ENCODE results near the gene LPAR4. TPM values are rescaled to one million over a fixed set of nuclear protein-coding genes. Genes with fewer than 3 reads are reported as not detected.

LPAR4 gene
- total and polyA plus RNA-seq, 3 donors from 2014 or later, result 0.94 to 0.99 TPM; not detected in 1

GRCh38 chrX:78710171-78710570 is 37.3 kb upstream of the LPAR4 start:
- 60 to 68% methylated on average over 1 of the region's 1 CpG for WGBS, 2 donors
- H3K27me3 ChIP-seq, result no peaks in the 10 kb centered on the region
- H3K4me3 ChIP-seq, result no peak overlapping the region
- no peak for DNase-seq
- no peak overlapping the region for H3K27ac ChIP-seq
- H3K9me3 ChIP-seq, result no peaks in the 10 kb centered on the region
- H3K4me1 ChIP-seq, result no peaks in the 10 kb centered on the region
- H3K36me3 ChIP-seq (ENCODE audit: low read depth, missing control alignments), result no peaks in the 10 kb centered on the region
- TF ChIP-seq, protein P1, sequence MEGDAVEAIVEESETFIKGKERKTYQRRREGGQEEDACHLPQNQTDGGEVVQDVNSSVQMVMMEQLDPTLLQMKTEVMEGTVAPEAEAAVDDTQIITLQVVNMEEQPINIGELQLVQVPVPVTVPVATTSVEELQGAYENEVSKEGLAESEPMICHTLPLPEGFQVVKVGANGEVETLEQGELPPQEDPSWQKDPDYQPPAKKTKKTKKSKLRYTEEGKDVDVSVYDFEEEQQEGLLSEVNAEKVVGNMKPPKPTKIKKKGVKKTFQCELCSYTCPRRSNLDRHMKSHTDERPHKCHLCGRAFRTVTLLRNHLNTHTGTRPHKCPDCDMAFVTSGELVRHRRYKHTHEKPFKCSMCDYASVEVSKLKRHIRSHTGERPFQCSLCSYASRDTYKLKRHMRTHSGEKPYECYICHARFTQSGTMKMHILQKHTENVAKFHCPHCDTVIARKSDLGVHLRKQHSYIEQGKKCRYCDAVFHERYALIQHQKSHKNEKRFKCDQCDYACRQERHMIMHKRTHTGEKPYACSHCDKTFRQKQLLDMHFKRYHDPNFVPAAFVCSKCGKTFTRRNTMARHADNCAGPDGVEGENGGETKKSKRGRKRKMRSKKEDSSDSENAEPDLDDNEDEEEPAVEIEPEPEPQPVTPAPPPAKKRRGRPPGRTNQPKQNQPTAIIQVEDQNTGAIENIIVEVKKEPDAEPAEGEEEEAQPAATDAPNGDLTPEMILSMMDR (IDR thresholded peaks at IDR 0.05), result no peak
- no peak for TF ChIP-seq POLR2A (IDR thresholded peaks at IDR 0.05)
- intact Hi-C loops (cut with DNase I; ENCODE audit: low total_unique reads), result no loop called here

GRCh38 chrX:78712336-78712735 is 35.2 kb upstream of the LPAR4 start:
- WGBS, 2 donors, result 40 to 42% methylated on average over 1 of the region's 1 CpG
- intact Hi-C loops (cut with DNase I; ENCODE audit: low total_unique reads), result no loop called here
- H3K27me3 ChIP-seq, result no peaks in the 10 kb centered on the region

DNA sequence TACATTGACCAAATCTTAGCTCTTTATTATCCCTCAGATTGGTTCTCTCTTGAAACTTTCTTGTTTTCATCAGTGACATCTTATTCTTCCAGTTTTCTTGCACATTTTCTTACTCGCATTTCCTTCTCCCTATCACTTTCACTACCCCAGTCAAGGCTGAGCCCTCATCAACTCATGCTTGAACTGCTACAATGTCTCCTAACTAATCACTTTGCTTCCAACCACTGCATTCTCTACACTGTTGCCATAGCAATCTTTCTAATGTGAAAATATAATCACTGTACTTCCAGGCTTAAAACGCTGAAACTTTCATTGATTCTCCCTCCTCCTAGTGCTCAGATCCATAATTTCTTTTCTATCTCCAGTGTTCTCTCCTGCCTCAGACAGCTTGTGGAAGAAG is 22.2 kb upstream of the LPAR4 start:
- H3K27ac ChIP-seq, result no peak overlapping the region
- H3K9me3 ChIP-seq, result no peaks in the 10 kb centered on the region
- 11 to 24% methylated on average over 2 of the region's 2 CpGs for WGBS, 2 donors
- no peaks in the 10 kb centered on the region for H3K36me3 ChIP-seq (ENCODE audit: low read depth, missing control alignments)
- peak; percentile 31 for DNase-seq
- H3K4me1 ChIP-seq, result no peaks in the 10 kb centered on the region
- no peak overlapping the region for H3K4me3 ChIP-seq
- no peaks in the 10 kb centered on the region for H3K27me3 ChIP-seq
- intact Hi-C loops (cut with DNase I; ENCODE audit: low total_unique reads), result no loop called here
- TF ChIP-seq, protein P1 (IDR thresholded peaks at IDR 0.05), result no peak
- no peak for TF ChIP-seq POLR2A (IDR thresholded peaks at IDR 0.05)

More at GRCh38 chrX:78712336-78712735, 35.2 kb upstream of the LPAR4 start:
- Histone ChIP-seq H3K36me3 (ENCODE audit: low read depth, missing control alignments) (no peaks in the 10 kb centered on the region), H3K9me3 (no peaks in the 10 kb centered on the region), H3K27ac (no peak overlapping the region), H3K4me1 (no peaks in the 10 kb centered on the region), H3K4me3 (no peak overlapping the region)
- TF ChIP-seq, protein P1 (IDR thresholded peaks at IDR 0.05), result no peak
- no peak for TF ChIP-seq POLR2A (IDR thresholded peaks at IDR 0.05)
- no peak for DNase-seq

GRCh38 chrX:78746496-78746895 is 1.0 kb upstream of the LPAR4 start:
- Histone ChIP-seq H3K27me3 (no peaks in the 10 kb centered on the region), H3K9me3 (no peaks in the 10 kb centered on the region), H3K36me3 (ENCODE audit: low read depth, missing control alignments) (no peaks in the 10 kb centered on the region), H3K4me1 (no peaks in the 10 kb centered on the region), H3K4me3 (no peak overlapping the region), H3K27ac (no peak overlapping the region)
- DNase-seq, result no peak
- intact Hi-C loops (cut with DNase I; ENCODE audit: low total_unique reads), result no loop called here
- no peak for TF ChIP-seq POLR2A (IDR thresholded peaks at IDR 0.05)
- TF ChIP-seq, protein P1 (IDR thresholded peaks at IDR 0.05), result no peak

- DNase-seq, result no peak
- intact Hi-C loops (cut with DNase I; ENCODE audit: low total_unique reads), result no loop called here
- TF ChIP-seq POLR2A (IDR thresholded peaks at IDR 0.05), result no peak
- TF ChIP-seq, protein P1 (IDR thresholded peaks at IDR 0.05), result no peak
- H3K27me3 ChIP-seq, result no peaks in the 10 kb centered on the region
- H3K4me1 ChIP-seq, result no peaks in the 10 kb centered on the region
- no peaks in the 10 kb centered on the region for H3K9me3 ChIP-seq
- H3K36me3 ChIP-seq (ENCODE audit: low read depth, missing control alignments), result no peaks in the 10 kb centered on the region
- no peak overlapping the region for H3K27ac ChIP-seq
- no peak overlapping the region for H3K4me3 ChIP-seq
- WGBS, 2 donors, result 1 to 14% methylated on average over 5 of the region's 5 CpGs
Measured at GRCh38 chrX:78747971-78748370, 451 bp downstream of the LPAR4 start.

All from testis (tissue), 3 donors.